SIG-M5 (cell line): ENCODE measurements around the gene SAMD10.
"Not testable (repeated sequence)": the region's sequence is repeated elsewhere in the genome, so short reads cannot be mapped to it uniquely, and the experiment has no call there.

Experiments used
- DNase-seq: peaks from one replicate; lab custom pipeline; 2025; lab: John Stamatoyannopoulos, UW

SAMD10 gene

GRCh38 chr20:63979557-63980316 is at the start of gene SAMD10:
TSS of gene SAMD10 (minus strand) at chr20:63979642. CDS start at chr20:63979467, 175 bp downstream.
- no peak for DNase-seq

DNA sequence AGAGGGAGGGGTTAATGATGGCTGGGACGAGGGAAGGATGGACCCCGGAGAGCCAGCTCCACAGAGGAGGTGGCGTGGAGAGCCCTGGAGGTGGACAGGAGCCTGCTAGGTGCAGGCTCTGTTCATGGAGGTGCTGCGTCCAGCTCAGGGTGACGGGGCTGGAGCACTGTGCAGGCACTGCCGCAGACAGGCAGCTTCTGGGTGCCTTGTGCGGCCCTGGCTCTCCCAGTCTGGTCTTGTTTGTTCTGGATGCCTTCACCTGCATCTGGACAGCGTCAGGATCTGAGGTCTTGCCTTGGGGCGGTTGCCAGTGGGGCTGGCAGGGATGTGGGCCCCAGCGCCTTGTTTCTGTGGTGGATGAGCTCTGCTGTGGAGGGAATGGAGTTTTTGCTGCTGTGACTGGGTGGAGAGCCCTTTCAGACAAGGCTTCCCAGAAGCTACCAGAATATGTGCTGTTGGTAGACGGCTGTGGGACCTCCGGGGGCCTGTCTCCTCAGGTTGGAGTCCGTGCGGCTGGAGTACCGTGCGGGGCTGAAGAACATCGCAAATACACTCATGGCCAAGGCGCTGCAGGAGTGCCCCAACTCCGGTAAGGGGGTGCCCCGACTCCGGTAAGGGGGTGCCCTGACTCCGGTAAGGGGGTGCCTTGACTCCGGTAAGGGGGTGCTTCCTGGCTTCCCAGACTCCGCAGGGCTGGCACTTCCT is 48.7 kb upstream of the SAMD10 start:
- no peak for DNase-seq

GRCh38 chr20:64025826-64026412 is 46.5 kb upstream of the SAMD10 start:
- DNase-seq: no peak

DNA sequence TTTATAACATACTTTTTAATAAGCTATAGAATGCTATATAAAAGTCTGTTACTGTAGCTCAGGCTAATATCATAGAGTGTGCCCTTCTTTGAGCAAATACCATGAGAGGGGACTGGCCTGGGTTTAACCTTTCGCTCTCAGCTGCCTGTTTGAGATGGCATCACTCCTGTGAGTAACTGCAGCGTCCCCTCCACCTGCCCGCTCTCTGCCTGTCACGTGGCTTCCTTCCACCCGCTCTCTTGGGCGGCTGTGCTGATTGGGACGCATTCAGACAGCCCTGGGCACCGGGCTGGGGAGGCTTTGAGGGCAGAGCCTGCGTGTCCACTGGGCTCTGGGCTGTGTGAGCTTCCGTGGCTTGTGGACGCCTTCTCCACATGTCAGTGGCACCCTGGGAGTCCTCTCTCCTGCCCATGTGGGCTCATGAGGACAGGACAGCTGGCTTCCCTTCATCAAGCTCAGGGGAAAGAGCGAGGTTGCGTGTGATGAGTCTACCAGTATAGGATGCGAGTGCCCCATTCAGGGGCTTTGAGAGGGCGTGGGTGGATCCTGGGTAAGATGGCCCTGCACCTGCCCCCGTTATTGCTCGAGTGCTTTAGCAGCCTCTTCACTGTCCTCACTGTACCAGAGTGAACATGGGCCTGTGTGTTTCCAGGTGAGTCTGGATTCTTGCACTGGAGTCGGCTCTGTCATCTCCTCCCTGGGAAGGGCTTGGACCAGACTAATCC is 45.8 kb upstream of the SAMD10 start:
- DNase-seq: no peak

GRCh38 chr20:64024141-64024990 is 44.9 kb upstream of the SAMD10 start:
- no peak for DNase-seq

GRCh38 chr20:64023361-64024140 is 44.1 kb upstream of the SAMD10 start:
- DNase-seq: no peak

- DNase-seq: no peak
These were observed 43.4 kb upstream of the SAMD10 start for GRCh38 chr20:64022671-64023360.

DNA sequence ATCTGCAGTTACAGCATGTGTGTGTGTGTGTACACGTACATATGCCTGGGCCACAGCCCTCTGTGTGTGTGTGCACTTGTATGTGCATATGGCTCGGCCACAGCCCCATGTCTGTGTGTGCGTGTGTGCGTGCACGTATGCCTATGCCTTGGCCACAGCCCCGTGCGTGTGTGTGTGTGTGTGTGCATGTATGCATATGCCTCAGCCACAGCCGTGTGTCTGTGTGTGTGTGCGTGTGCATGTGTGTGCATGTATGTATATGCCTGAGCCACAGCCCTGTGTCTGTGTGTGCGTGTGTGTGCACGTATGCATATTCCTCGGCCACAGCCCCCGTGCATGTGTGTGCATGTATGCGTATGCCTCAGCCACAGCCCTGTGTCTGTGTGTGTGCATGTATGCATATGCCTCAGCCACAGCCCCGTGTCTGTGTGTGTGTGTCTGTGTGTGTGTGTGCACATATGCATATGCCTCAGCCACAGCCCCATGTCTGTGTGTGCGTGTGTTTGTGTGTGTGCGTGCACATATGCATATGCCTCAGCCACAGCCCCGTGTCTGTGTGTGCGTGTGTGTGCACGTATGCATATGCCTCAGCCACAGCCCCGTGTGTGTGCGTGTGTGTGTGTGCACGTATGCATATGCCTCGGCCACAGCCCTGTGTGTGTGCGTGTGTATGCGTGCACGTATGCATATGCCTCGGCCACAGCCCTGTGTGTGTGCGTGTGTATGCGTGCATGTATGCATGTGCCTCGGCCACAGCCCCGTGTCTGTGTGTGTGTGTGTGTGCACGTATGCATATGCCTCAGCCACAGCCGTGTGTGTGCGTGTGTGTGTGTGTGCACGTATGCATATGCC is 41.9 kb upstream of the SAMD10 start:
- no peak for DNase-seq

GRCh38 chr20:64015635-64016034 is 36.2 kb upstream of the SAMD10 start:
- DNase-seq: no peak

DNA sequence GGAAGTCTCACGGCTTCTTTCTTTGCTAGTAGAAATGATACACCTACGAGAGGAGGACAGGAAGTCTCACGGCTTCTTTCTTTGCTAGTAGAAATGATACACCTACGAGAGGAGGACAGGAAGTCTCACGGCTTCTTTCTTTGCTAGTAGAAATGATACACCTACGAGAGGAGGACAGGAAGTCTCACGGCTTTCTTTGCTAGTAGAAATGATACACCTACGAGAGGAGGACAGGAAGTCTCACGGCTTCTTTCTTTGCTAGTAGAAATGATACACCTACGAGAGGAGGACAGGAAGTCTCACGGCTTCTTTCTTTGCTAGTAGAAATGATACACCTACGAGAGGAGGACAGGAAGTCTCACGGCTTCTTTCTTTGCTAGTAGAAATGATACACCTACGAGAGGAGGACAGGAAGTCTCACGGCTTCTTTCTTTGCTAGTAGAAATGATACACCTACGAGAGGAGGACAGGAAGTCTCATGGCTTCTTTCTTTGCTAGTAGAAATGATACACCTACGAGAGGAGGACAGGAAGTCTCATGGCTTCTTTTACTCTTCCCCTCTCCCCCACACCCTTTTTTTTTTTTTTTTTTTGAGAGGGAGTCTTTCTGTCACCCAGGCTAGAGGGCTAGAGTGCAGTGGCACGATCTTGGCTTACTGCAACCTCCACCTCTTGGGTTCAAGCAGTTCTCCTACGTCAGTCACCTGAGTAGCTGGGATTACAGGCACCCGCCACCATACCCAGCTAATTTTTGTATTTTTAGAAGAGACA is 33.1 kb upstream of the SAMD10 start:
- DNase-seq: not testable (repeated sequence)

GRCh38 chr20:64011366-64011779 is 31.9 kb upstream of the SAMD10 start:
- DNase-seq: no peak

DNA sequence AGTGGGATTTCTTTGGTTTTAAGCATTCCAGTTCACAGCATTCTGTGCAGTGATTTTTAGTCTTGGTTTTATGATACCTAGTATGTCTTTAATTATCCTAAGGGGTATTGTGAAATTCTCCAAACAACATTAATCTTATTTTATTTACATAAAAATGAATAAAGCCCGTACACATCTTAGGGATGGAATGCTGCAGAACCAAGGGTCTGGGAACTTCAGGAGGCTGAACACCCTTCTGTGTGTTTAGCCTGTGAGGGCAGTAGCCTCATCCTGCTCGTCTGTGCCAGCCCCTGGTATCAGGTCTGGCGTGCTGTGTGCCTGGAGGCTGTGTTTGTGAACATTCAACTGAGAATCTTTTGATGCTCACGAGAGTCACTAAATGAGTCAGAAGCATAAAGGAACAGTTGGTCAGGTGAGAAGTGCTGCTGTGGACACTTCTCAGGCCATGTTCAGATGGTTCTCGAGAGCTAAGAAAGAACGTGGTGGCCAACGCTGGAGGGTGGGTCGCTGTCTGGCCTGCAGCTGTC is 31.3 kb upstream of the SAMD10 start:
- no peak for DNase-seq

- DNase-seq: no peak
These were observed 30.5 kb upstream of the SAMD10 start for GRCh38 chr20:64009811-64010387.

- no peak for DNase-seq
These were observed 27.5 kb upstream of the SAMD10 start for GRCh38 chr20:64006902-64007301.

DNA sequence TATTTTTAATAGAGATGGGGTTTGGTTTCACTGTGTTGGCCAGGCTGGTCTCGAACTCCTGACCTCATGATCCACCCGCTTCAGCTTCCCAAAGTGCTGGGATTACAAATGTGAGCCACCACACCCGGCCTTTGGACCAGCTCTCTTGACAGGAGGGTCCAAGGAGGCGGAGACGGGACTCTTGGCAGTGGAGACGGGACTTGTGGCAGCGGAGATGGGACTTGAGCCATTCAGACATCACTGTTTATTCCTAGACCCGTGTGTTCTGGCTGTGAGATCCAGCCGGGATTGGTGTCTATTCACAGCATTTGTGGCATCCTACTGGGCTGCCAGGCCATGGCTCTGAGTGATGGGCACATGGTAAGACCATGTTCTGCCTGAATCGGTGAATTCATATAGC is 27.0 kb upstream of the SAMD10 start:
- DNase-seq: no peak

DNA sequence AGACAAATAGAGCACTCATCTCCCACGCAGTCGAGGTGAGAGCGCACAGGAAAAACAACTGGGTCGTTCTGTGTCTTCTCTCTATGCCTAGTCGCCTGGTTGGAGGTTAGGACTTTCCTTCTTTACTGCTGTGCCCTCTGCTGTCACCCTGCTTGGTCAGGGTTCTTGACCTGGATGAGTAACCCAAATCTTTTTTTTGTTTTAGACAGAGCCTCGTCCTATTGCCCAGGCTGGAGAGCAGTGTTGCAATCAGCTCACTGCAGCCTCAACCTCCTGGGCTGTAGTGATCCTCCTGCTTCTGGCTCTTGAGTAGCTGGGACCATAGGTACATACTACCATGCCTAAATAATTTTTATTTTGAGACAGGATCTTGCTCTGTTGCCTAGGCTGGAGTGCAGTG is 26.0 kb upstream of the SAMD10 start:
- no peak for DNase-seq

DNA sequence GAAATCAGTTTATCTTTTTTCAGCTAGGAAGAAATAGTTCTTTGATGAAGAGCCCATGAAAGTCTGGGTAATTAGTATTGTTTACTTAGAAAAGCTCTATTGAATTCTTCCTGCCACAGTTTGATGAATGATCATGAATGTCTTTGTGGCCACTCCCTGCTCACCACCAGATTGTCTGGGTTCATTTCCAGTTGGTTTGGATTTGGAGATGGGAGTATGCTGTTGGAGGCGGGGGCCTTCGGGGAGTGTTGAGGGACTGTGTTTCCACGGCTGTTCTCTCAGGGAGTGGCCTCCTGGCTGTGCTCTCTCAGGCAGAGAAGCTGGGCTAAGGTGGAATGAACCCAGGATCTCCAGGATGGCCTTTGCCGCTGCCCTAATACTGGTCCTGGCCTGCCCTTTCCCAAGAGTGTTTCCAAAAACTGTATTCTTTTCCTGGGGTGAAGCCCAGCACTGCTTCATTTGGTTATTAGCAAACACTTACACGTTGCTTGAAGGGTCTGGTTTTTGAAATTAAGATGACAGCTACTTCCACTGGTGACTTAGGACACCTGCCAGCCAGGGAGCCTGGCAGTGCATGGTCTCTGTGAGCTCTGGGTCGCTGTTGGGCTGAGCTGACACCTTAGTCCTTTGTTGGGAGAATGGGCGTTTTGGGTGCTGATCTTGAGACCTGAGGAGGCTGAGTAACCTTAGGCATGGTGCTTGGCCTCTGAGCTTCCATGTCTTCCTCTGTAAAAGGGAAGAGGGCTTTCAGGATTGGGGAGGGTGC is 24.7 kb upstream of the SAMD10 start:
- DNase-seq: no peak
